ENCODE measurements around the gene CDH4. TPM values are rescaled to one million over a fixed set of nuclear protein-coding genes. Genes with fewer than 3 reads are reported as not detected.

Gene CDH4
- total RNA-seq, 1 donor from 2014 or later, result 12.1 TPM

DNA sequence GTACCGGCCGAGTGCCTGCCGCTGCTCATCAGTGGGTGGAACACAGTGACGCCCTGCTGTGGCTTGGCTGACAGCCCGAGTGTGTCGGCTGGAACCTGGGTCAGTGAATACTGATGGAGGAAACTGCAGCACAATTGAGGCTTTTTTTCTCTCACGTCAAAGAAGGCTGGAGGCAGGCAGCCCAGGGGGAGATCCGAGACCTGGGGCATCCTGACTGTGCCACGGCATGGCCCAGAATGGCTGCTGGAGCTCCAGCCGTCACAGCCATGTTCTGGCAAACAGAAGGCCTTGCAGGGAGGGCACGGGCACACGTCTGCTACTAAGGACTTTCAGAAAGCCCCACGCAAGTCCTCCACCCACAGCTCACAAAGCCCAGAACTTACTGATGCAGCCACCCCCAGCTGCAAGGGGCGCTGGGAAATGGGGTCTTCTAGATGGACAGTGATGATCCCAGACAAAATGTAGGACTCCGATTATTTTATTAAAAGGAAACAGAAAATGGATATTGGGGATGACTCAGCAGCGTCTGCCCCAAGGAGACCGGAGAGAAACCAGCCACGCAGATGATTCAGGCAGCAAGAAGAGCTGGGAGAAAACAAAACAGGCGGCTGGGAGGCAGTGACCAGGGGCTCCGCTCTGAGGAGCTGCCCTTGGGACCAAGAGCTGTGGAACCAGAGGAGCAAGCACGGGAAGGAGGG, 673.6 kb downstream of the CDH4 start:
- H3K27me3 ChIP-seq (ENCODE audit: control insufficient read depth, insufficient read depth, low read length), result no peaks in the 10 kb centered on the region
- TF ChIP-seq CTCF (IDR thresholded peaks at IDR 0.05; ENCODE audit: insufficient read depth, low read length, severe bottlenecking), result no peak
- DNase-seq (ENCODE audit: low read depth), result peak; percentile 7

GRCh38 chr20:61926253-61926613, 674.2 kb downstream of the CDH4 start:
- Histone ChIP-seq H3K27me3 (ENCODE audit: control insufficient read depth, insufficient read depth, low read length) (no peaks in the 10 kb centered on the region), H3K4me3 (ENCODE audit: low read depth, low read length) (no peak overlapping the region), H3K36me3 (ENCODE audit: control insufficient read depth, insufficient read depth, low read length) (no peaks in the 10 kb centered on the region)
- TF ChIP-seq CTCF (IDR thresholded peaks at IDR 0.05; ENCODE audit: insufficient read depth, low read length, severe bottlenecking), result no peak
- DNase-seq (ENCODE audit: low read depth) (no peak), FAIRE-seq (no peak)

More for the DNA sequence above, 673.6 kb downstream of the CDH4 start:
- H3K4me3 ChIP-seq (ENCODE audit: low read depth, low read length), result no peak overlapping the region
- FAIRE-seq, result no peak
- no peaks in the 10 kb centered on the region for H3K36me3 ChIP-seq (ENCODE audit: control insufficient read depth, insufficient read depth, low read length)

- Histone ChIP-seq H3K4me3 (ENCODE audit: low read depth, low read length) (no peak overlapping the region), H3K36me3 (ENCODE audit: control insufficient read depth, insufficient read depth, low read length) (no peaks in the 10 kb centered on the region), H3K27me3 (ENCODE audit: control insufficient read depth, insufficient read depth, low read length) (no peaks in the 10 kb centered on the region)
- no peak for FAIRE-seq
- no peak for DNase-seq (ENCODE audit: low read depth)
- no peak for TF ChIP-seq CTCF (IDR thresholded peaks at IDR 0.05; ENCODE audit: insufficient read depth, low read length, severe bottlenecking)
Measured at GRCh38 chr20:61926796-61927192, 674.7 kb downstream of the CDH4 start.

DNA sequence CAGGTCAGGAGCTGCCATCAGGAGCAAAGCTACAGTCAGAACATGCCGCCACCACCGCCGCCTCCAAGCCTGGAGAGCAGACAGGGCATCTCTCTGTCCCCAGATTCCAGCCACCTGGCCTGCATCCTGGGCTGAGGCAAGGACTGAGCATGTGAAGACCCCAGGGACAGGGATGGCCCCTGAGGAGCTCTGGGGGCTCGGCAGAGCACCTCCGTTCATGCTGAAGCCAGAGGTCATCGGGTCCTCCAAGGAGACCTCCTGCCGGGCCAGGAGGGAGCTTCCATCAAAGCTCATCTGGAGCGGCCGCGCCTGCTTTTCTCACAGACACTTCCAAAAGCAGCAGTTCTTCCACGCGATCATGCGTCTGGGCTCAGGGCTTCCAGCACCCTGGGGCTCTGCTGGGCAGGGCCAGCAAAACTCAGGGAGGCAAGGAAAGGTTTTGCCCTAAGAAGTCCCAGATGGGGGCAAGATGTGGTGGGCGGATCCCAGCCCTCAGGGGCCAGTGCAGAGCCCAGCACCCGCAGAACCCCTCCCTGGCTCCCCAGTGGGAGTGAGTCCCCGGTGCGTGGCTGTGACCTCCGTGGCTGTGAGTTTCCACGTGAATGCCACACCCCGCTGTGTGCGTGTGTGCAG, 675.2 kb downstream of the CDH4 start:
- Histone ChIP-seq H3K27me3 (ENCODE audit: control insufficient read depth, insufficient read depth, low read length) (no peaks in the 10 kb centered on the region), H3K36me3 (ENCODE audit: control insufficient read depth, insufficient read depth, low read length) (no peaks in the 10 kb centered on the region), H3K4me3 (ENCODE audit: low read depth, low read length) (no peak overlapping the region)
- FAIRE-seq, result no peak
- DNase-seq (ENCODE audit: low read depth), result no peak
- TF ChIP-seq CTCF (IDR thresholded peaks at IDR 0.05; ENCODE audit: insufficient read depth, low read length, severe bottlenecking), result no peak

- Histone ChIP-seq H3K4me3 (ENCODE audit: low read depth, low read length) (no peak overlapping the region), H3K27me3 (ENCODE audit: control insufficient read depth, insufficient read depth, low read length) (no peaks in the 10 kb centered on the region), H3K36me3 (ENCODE audit: control insufficient read depth, insufficient read depth, low read length) (no peaks in the 10 kb centered on the region)
- no peak for TF ChIP-seq CTCF (IDR thresholded peaks at IDR 0.05; ENCODE audit: insufficient read depth, low read length, severe bottlenecking)
- no peak for DNase-seq (ENCODE audit: low read depth)
- peak; percentile 47 for FAIRE-seq
Measured at GRCh38 chr20:61927826-61928541, 675.9 kb downstream of the CDH4 start.
